ENCODE data around the gene H2AZ1. TPM values are rescaled to one million over a fixed set of nuclear protein-coding genes. Genes with fewer than 3 reads are reported as not detected.

Gene H2AZ1
- total RNA-seq, result 100 to 1,000 TPM; 519 to 844 TPM

DNA sequence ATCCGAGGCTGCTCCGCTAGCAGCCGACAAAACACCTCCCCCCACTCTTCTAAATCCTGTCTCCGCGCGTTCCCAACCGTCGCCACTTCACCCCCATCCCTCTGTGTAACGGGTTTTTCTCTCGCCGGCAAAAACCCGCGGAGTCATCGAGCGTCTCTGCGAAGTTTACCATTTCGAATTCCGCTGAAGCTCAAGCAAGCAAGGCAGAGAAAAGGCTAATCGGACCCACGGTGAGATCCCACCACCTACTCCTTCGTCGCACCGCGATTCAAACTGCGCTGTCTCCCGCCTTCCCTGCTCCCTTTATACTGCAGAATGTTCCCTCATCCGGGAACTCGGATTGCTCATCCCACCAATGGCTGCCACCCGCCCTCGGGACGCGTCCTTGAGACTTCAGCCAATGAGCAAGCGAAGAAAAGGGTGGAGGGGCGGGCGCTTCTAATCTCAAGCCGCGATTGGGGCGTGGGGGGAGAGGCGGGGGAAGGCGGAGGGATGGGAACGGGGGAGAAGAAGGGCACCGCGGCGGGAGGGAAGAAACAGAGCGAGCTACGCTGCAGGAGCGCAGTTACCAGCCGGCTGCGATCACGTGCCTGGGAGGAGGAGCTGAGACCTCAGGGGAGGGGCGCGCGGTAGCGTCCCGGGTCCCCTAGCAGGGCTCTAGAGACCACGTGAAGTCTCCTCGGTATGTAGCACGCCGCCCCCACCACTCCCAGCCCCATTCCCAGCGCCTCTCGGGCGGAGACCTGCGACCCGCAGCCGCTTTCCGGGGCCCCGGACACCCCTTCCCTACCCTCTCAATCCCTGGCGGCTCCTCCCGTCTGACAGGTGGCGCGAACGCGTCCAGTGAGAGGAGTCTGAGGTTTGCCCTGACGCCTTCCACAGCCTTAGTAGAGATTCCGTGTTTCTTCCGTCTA, at the start of gene H2AZ1:
H2AZ1 (minus strand) TSS at position 277 of the 914 bp plus-strand sequence; CDS start at position 172, 105 bp downstream.
- Mint-ChIP-seq H3K9me3 (no peaks in the 10 kb centered on the region), H3K4me1 (peaks cover 10% of the 10 kb centered on the region), H3K4me3 (no peak within 1 kb of the TSS), H3K27me3 (no peaks in the 10 kb centered on the region), H3K36me3 (ENCODE audit: low read depth) (peaks cover 9% of the 10 kb centered on the region), H3K27ac (no peak within 1 kb of the TSS)
- peak; percentile 75 for ATAC-seq (replicated peaks)

DNA sequence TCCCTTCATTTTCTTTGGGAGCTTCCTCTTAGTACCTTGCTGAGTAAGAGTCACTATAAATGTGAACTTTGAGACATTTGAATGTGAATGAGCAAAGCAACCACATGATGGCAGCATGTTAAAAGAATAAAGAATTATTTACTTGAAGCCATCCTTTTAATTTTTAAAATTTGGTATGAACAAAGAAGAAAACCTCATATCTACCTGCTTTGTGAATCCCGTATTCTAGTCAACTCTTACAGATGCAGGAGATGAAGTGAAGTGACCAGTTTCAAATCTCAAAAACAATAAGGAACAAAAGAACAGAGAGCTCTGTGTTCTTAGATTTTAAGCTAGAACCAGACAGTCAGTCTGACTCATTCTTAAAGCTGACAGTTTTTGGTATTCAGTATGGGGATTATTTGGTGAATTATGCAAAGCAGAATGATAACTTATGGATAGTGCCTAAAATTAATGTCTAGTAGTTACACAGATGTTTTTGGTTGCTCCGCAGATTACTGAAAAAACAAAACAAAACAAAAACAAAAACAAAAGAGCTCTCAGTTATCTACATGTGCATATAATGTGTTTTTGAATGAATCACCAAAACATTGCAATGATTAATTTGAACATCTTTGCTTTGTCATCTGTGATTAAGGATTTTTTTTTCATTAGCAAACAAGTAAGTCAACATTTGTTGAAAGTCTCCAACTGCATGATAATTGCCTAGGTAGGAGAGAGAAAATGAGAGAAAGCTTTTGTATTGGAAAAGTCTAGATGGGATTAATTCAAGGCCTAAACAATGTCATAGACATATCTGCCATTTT, 48.2 kb upstream of the H2AZ1 start:
- ATAC-seq (replicated peaks), result peak; percentile 76
- Mint-ChIP-seq H3K36me3 (ENCODE audit: low read depth) (no peaks in the 10 kb centered on the region), H3K27ac (no peak overlapping the region), H3K27me3 (peaks cover 3% of the 10 kb centered on the region), H3K4me3 (no peak overlapping the region), H3K9me3 (no peaks in the 10 kb centered on the region), H3K4me1 (peaks cover 4% of the 10 kb centered on the region)

DNA sequence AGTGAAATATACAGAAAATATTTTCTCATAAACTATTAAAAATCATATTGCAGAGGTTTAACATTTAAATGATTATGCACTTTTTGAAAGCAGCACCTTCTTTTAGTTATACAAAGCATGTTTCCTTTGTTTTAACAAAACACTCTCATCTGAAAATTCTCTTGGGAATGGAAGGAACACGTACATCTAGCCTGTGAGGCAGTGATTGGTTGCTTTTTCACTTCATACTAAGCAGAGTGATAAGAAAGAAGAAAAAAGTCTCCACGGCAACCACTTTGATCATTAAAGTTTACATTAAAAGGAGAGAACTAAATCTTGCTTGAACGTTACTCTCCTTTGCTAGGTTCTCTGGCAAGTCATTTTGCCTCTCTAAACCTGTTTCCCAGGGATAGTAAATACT, 41.7 kb upstream of the H2AZ1 start:
- peaks cover 6% of the 10 kb centered on the region for H3K27me3 Mint-ChIP-seq
- H3K9me3 Mint-ChIP-seq, result no peaks in the 10 kb centered on the region
- no peak for ATAC-seq (replicated peaks)
- H3K4me1 Mint-ChIP-seq, result no peaks in the 10 kb centered on the region
- no peak overlapping the region for H3K4me3 Mint-ChIP-seq
- H3K36me3 Mint-ChIP-seq (ENCODE audit: low read depth), result no peaks in the 10 kb centered on the region
- H3K27ac Mint-ChIP-seq, result no peak overlapping the region

DNA sequence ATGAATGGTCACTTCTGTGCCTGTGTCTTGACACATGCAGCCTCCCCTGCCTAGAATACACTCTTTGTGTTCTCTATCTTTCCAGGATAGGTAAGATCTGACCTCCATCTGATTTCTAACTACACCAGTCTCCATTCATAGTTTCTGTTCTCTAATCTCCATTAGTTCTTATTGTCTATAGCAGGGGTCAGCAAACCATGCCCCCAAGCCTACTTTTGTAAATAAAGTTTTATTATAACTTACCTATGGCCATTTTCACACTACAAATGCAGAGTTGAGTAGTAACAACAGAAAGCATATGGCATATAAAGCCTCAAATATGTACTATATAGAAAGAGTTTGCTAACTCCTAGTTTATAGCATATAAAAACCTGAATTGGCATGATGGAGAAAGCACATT, 37.6 kb upstream of the H2AZ1 start:
- no peaks in the 10 kb centered on the region for H3K4me1 Mint-ChIP-seq
- ATAC-seq (replicated peaks), result no peak
- H3K36me3 Mint-ChIP-seq (ENCODE audit: low read depth), result no peaks in the 10 kb centered on the region
- H3K27me3 Mint-ChIP-seq, result peaks cover 14% of the 10 kb centered on the region
- H3K9me3 Mint-ChIP-seq, result peaks cover 3% of the 10 kb centered on the region
- H3K27ac Mint-ChIP-seq, result no peak overlapping the region
- no peak overlapping the region for H3K4me3 Mint-ChIP-seq

DNA sequence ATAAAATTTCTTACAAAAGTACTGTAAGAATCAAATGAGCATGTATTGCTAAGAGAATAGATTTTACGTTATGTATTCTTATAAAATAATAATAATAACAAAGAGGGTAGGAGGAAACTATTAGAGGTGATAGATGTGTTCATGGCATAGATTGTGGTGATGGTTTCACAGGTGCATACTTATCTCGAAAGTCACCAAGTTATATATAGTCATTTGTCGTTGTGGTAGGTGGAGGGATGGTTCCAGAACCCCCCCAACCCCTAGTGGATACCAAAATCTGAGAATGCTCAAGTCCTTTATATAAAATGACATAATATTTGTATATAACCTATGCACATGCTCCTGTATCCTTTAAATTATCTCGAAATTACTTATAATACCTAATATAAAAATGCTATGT, 36.7 kb upstream of the H2AZ1 start:
- Mint-ChIP-seq H3K4me3 (no peak overlapping the region), H3K27ac (no peak overlapping the region), H3K36me3 (ENCODE audit: low read depth) (no peaks in the 10 kb centered on the region), H3K27me3 (peaks cover 14% of the 10 kb centered on the region), H3K9me3 (peaks cover 3% of the 10 kb centered on the region), H3K4me1 (no peaks in the 10 kb centered on the region)
- ATAC-seq (replicated peaks), result no peak

DNA sequence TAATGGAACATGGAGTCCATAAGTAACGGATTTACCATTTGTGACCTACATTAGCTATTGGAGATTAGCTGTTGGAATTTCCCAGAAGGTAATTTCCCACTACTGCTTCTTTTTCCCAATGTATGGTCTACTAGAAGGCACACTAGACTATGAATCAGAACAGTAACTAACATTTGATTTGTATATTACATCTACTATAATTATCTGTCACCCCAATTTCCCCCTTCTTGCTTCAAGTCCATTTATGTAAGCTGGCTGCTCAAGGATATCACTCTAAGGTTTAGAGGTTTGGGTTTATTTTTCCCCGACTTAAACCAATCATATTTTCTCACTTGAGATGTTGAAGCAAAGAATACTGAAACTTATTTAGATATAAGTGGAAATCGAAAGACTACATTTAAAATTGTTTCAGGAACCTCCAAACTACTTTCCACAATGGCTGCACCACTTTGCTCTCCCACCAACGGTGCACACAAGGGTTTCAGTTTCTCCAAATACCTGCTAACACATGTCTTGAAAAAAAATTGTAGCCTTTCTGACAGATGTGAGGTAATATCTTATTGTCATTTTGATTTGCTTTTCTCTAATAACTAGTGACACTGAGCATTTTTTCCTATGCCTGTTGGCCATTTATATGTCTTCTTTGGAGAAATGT, 33.3 kb upstream of the H2AZ1 start:
- peaks cover 3% of the 10 kb centered on the region for H3K9me3 Mint-ChIP-seq
- H3K4me3 Mint-ChIP-seq, result no peak overlapping the region
- H3K4me1 Mint-ChIP-seq, result no peaks in the 10 kb centered on the region
- no peaks in the 10 kb centered on the region for H3K36me3 Mint-ChIP-seq (ENCODE audit: low read depth)
- no peak overlapping the region for H3K27ac Mint-ChIP-seq
- peak; percentile 54 for ATAC-seq (replicated peaks)
- peaks cover 14% of the 10 kb centered on the region for H3K27me3 Mint-ChIP-seq

DNA sequence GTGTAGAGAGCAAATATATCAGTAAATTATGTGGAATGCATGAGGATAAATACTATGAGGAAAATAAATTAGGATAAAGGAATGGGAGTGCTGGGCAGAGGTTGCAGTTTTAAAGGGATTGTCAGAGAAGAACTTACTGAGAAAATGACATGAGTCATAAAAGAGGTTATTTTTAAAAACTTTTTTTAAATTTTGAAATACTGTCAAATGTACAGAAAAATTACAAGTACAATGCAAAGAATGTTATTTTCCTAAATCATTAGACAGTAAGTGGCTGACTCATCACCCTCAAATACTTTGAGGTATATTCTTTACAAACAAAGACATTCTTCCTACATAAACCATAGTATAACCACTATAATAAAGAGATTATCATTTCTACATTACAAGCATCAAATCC, 29.8 kb upstream of the H2AZ1 start:
- Mint-ChIP-seq H3K36me3 (ENCODE audit: low read depth) (no peaks in the 10 kb centered on the region), H3K4me3 (no peak overlapping the region), H3K4me1 (no peaks in the 10 kb centered on the region), H3K27ac (no peak overlapping the region), H3K27me3 (peaks cover 4% of the 10 kb centered on the region), H3K9me3 (peaks cover 2% of the 10 kb centered on the region)
- no peak for ATAC-seq (replicated peaks)

DNA sequence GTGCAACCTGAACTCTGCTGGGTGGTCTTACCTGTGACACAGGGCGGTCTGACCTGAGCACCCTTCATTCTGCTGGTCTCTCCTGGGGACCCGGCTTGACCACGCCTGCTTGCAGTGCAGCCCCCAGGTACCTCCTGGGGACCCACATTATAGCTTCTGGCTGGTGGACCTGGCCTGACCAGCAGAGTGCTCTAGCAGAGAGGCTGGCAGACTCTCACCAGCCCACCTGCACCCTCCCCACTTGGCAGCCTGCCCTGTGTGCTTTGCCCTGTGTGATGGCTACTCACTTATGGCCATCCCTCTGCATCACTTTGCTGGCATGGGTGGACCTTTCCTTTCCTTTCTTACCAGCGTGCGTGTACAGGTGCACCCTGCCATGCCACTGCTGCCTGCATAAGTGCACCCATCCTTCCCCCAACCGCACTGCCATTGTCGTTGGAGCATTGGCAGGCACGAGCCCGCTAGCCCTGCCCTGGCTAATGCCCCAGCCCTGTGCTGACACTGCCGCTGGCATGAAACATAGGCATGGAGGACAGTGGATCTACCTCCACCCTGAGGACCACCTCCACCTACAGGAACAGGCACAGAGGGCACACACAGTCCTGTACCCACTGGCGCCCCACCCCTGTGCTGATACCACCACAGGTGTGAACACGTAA, 21.5 kb upstream of the H2AZ1 start:
- Mint-ChIP-seq H3K36me3 (ENCODE audit: low read depth) (no peaks in the 10 kb centered on the region), H3K4me3 (no peak overlapping the region), H3K4me1 (no peaks in the 10 kb centered on the region), H3K27ac (no peak overlapping the region), H3K9me3 (peaks cover 16% of the 10 kb centered on the region), H3K27me3 (no peaks in the 10 kb centered on the region)
- no peak for ATAC-seq (replicated peaks)

DNA sequence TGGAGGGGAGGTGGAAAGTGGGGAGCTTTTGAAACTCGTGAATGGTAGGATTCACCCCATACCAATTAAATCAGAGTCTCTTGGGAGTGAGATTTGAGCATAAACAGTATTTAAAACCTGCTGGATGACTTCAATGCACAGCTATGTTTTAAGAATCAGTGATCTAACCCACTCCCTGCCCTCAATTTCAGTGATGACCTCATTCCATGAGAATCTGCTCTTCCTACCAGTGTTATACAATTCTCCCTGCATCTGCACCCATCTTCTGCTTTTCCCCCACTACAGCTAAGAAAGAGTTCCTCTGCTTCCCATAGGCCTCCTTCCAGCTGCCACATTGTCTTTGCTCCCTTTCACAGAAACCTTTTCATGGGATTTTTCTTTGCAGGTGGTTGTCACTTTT, 18.3 kb upstream of the H2AZ1 start:
- Mint-ChIP-seq H3K4me1 (peaks cover 5% of the 10 kb centered on the region), H3K27ac (no peak overlapping the region), H3K4me3 (no peak overlapping the region), H3K36me3 (ENCODE audit: low read depth) (no peaks in the 10 kb centered on the region), H3K9me3 (no peaks in the 10 kb centered on the region), H3K27me3 (no peaks in the 10 kb centered on the region)
- ATAC-seq (replicated peaks), result no peak

DNA sequence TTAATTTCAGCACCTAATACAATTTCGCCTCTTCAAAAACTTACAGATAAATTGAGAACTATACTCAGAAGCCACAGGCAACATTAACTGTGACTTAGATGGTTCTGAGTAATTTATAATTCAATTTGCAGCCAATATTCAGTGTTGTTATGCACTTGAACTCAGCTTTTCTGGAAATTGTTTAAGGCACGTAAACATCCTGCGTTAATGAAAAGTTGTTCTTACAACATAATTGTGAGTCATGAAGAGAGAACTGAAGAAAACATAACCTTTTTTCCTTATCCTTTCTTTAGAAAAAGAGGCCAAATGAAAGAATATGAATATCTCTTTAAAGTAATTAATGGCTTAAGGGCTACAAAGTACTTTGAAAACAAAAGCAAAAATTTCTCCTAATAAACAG, 16.6 kb upstream of the H2AZ1 start:
- Mint-ChIP-seq H3K27ac (no peak overlapping the region), H3K4me3 (no peak overlapping the region), H3K36me3 (ENCODE audit: low read depth) (no peaks in the 10 kb centered on the region), H3K27me3 (no peaks in the 10 kb centered on the region), H3K9me3 (no peaks in the 10 kb centered on the region), H3K4me1 (peaks cover 5% of the 10 kb centered on the region)
- no peak for ATAC-seq (replicated peaks)

DNA sequence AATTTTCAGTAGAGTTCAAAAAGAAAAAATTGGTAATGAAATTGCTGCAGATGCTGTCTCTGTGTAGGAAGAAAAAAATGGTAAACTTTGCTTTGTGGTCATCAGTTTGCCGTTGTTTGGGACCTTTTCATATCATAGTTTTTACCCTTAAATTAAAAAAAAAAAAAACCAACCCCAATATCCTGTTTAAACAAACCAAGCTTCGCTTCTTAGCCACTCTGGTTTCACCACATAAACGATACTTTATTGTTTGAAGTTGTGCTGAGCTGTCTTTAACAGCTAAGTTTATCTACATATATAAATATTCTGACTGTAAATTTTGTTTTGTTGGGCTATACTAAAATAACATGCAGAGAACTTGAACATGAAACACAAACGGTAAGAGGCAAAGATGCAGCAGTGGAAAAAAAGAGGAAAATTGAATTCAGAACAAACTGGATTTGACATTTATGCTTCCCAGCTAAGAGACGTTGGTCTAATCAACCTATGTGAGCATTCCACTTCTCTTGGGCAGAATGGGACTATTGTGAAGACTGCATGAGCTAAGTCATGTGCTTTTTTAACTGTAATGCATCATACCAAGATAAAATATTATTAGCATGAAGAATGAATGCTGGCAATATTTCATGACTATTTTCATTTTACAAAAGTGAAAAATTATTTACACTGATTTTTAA, 15.7 kb upstream of the H2AZ1 start:
- Mint-ChIP-seq H3K4me3 (no peak overlapping the region), H3K4me1 (peaks cover 5% of the 10 kb centered on the region), H3K36me3 (ENCODE audit: low read depth) (no peaks in the 10 kb centered on the region), H3K27me3 (no peaks in the 10 kb centered on the region), H3K27ac (no peak overlapping the region), H3K9me3 (no peaks in the 10 kb centered on the region)
- ATAC-seq (replicated peaks), result peak; percentile 32

DNA sequence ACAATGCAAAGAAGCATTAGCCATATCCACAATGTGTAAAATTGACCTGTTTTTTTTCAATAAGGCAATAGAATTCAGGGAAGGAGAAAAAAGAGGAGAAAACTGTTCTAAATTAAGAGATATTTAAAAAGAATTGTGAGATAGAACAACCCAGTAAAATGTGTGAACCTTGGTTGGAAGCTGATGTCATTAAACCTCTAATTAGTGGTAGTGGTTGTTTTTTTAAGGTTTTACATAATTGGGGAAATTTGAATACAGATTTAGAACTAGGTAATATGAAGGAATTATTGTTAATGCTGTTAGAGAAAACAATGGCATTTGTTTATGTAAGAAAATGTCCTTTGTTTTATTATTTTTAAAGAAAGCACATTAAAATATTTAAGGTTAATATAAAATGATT, 15.1 kb upstream of the H2AZ1 start:
- no peaks in the 10 kb centered on the region for H3K27me3 Mint-ChIP-seq
- H3K27ac Mint-ChIP-seq, result peak overlapping the region; percentile 32
- H3K9me3 Mint-ChIP-seq, result no peaks in the 10 kb centered on the region
- no peaks in the 10 kb centered on the region for H3K36me3 Mint-ChIP-seq (ENCODE audit: low read depth)
- no peak for ATAC-seq (replicated peaks)
- peaks cover 5% of the 10 kb centered on the region for H3K4me1 Mint-ChIP-seq
- H3K4me3 Mint-ChIP-seq, result no peak overlapping the region

DNA sequence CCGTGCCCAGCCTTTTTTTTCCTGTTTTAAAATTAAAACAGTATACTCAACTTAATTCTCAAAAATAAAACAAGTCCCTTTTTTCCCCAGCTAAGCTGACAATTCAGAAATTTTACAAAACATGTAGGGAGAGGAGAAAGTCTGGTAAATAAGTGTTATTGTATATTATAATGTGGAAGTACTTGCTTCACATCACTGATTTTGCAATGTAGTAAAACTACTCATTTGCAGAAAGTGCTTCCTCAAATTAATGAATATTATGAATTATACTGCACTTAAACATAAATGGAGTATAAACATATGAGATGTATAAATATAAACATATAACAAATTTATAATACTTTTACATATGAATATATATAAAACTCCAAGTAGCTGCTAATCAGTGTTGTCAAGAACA, 11.6 kb upstream of the H2AZ1 start:
- peaks cover 3% of the 10 kb centered on the region for H3K9me3 Mint-ChIP-seq
- H3K27me3 Mint-ChIP-seq, result no peaks in the 10 kb centered on the region
- ATAC-seq (replicated peaks), result no peak
- no peak overlapping the region for H3K27ac Mint-ChIP-seq
- no peaks in the 10 kb centered on the region for H3K36me3 Mint-ChIP-seq (ENCODE audit: low read depth)
- peaks cover 5% of the 10 kb centered on the region for H3K4me1 Mint-ChIP-seq
- H3K4me3 Mint-ChIP-seq, result no peak overlapping the region

DNA sequence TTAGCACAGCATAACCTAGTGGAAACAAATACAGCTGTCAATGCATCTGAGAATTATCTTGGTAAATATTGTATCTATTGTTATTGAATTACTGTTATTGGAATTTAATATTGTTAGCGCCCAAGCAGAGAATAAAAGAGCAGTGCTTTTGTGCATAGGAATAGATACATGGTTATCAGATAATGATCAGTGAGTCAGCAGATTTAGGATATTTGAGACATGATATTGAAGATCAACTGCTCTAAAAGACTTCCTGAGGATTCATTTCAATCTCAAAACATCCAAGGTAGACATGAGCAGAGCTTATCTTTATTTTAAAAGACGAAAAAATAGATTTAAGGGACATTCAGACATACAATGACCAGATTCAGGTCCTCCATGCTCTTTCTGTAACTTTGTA, 10.6 kb upstream of the H2AZ1 start:
- no peak for ATAC-seq (replicated peaks)
- Mint-ChIP-seq H3K36me3 (ENCODE audit: low read depth) (no peaks in the 10 kb centered on the region), H3K9me3 (peaks cover 3% of the 10 kb centered on the region), H3K27me3 (no peaks in the 10 kb centered on the region), H3K4me1 (peaks cover 5% of the 10 kb centered on the region), H3K27ac (no peak overlapping the region), H3K4me3 (no peak overlapping the region)
